ENCODE measurements around the gene TCAF2.
"Not testable (repeated sequence)": the region's sequence is repeated elsewhere in the genome, so short reads cannot be mapped to it uniquely, and the experiment has no call there.

GRCh38 chr7:143650447-143650846 lies 29.7 kb downstream of the TCAF2 start:
- TF ChIP-seq, protein P1, sequence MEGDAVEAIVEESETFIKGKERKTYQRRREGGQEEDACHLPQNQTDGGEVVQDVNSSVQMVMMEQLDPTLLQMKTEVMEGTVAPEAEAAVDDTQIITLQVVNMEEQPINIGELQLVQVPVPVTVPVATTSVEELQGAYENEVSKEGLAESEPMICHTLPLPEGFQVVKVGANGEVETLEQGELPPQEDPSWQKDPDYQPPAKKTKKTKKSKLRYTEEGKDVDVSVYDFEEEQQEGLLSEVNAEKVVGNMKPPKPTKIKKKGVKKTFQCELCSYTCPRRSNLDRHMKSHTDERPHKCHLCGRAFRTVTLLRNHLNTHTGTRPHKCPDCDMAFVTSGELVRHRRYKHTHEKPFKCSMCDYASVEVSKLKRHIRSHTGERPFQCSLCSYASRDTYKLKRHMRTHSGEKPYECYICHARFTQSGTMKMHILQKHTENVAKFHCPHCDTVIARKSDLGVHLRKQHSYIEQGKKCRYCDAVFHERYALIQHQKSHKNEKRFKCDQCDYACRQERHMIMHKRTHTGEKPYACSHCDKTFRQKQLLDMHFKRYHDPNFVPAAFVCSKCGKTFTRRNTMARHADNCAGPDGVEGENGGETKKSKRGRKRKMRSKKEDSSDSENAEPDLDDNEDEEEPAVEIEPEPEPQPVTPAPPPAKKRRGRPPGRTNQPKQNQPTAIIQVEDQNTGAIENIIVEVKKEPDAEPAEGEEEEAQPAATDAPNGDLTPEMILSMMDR (IDR thresholded peaks at IDR 0.05): not testable (repeated sequence)
- TF ChIP-seq EZH2 (IDR thresholded peaks at IDR 0.05; ENCODE audit: borderline replicate concordance, insufficient read depth, low read depth, low read length, poor library complexity, severe bottlenecking): not testable (repeated sequence)
